HEK293 (cell line): ENCODE data around the gene JAML.

Experiments used
- CTCF ChIA-PET: fragments of 350-600 bp; formaldehyde crosslinking; extraction: SDS; loops from one replicate; lab custom pipeline; 2021; ENCODE audit warnings: antibody characterized with exemption; lab: Yijun Ruan, JAX
- POLR2A ChIA-PET: fragments of 300-600 bp; formaldehyde crosslinking; extraction: SDS; loops from one replicate; lab custom pipeline; 2020; ENCODE audit warnings: antibody characterized with exemption, inconsistent platforms; lab: Yijun Ruan, JAX
- H3K27ac ChIP-seq: fragments of 200-500 bp; sonication (Bioruptor generic); 2 replicates; pipeline ENCODE4 v1.5.1; 2014; ENCODE audit warnings: low read depth, low read length, control low read depth, inconsistent platforms; ENCODE audit errors: extremely low read depth
- H3K36me3 ChIP-seq, 2 experiments: fragments of 200-500 bp in 1 of 2; sonication (Bioruptor generic) in 1 of 2; 1 replicate in 1 of 2; 2 replicates in 1 of 2; pipeline ENCODE4 v1.5.1; 2014 to 2017; ENCODE audit warnings: inconsistent platforms in 2 of 2, low read length in 2 of 2; ENCODE audit not compliant: control insufficient read depth in 2 of 2, insufficient read depth in 1 of 2
- H3K4me1 ChIP-seq: fragments of 200-500 bp; sonication (Bioruptor generic); 2 replicates; pipeline ENCODE4 v1.5.1; 2014; ENCODE audit warnings: mild to moderate bottlenecking, low read length, inconsistent platforms; ENCODE audit not compliant: control insufficient read depth, insufficient read depth
- H3K4me3 ChIP-seq: 2 replicates; pipeline ENCODE4 v1.5.1; 2011; ENCODE audit warnings: low read depth, mild to moderate bottlenecking, control low read depth, low read length, moderate library complexity
- H3K9me3 ChIP-seq: fragments of 200-500 bp; sonication (Bioruptor generic); 2 replicates; pipeline ENCODE4 v1.5.1; 2014; ENCODE audit warnings: low read depth, low read length, inconsistent platforms; ENCODE audit not compliant: control insufficient read depth, insufficient read depth
- KLF1 ChIP-seq: fragments of 450-650 bp; formaldehyde crosslinking; IDR thresholded peaks from 2 replicates; pipeline ENCODE4 v1.5.1; 2016; ENCODE audit warnings: missing biosample characterization, missing genetic modification characterization
- SCRT2 ChIP-seq: fragments of 450-650 bp; formaldehyde crosslinking; IDR thresholded peaks from 2 replicates; pipeline ENCODE4 v1.5.1; 2016; ENCODE audit warnings: missing biosample characterization, missing genetic modification characterization
- YY2 ChIP-seq: fragments of 450-650 bp; formaldehyde crosslinking; IDR thresholded peaks from 2 replicates; pipeline ENCODE4 v1.5.1; 2016; ENCODE audit warnings: missing biosample characterization, missing genetic modification characterization
- ZBTB20 ChIP-seq: fragments of 450-650 bp; formaldehyde crosslinking; IDR thresholded peaks from 2 replicates; pipeline ENCODE4 v1.5.1; 2016; ENCODE audit warnings: missing biosample characterization, missing genetic modification characterization
- ZNF140 ChIP-seq: fragments of 450-650 bp; formaldehyde crosslinking; IDR thresholded peaks from 2 replicates; pipeline ENCODE4 v1.5.1; 2016; ENCODE audit warnings: missing biosample characterization, missing genetic modification characterization
- ZNF266 ChIP-seq: fragments of 450-650 bp; formaldehyde crosslinking; IDR thresholded peaks from 2 replicates; pipeline ENCODE4 v1.5.1; 2016; ENCODE audit warnings: missing biosample characterization, missing genetic modification characterization, low read depth
- ZNF530 ChIP-seq: fragments of 450-650 bp; formaldehyde crosslinking; IDR thresholded peaks from 2 replicates; pipeline ENCODE4 v1.5.1; 2016; ENCODE audit warnings: low read depth, missing biosample characterization, missing genetic modification characterization
- ZNF585B ChIP-seq: fragments of 450-650 bp; formaldehyde crosslinking; IDR thresholded peaks from 2 replicates; pipeline ENCODE4 v1.5.1; 2016; ENCODE audit warnings: missing biosample characterization, missing genetic modification characterization
- ZNF626 ChIP-seq: fragments of 450-650 bp; sonication (Bioruptor Pico); formaldehyde crosslinking; IDR thresholded peaks from 2 replicates; pipeline ENCODE4 v1.5.1; 2018; ENCODE audit warnings: missing biosample characterization, missing genetic modification characterization, inconsistent platforms
- ZNF837 ChIP-seq: fragments of 450-650 bp; formaldehyde crosslinking; IDR thresholded peaks from 2 replicates; pipeline ENCODE4 v1.5.1; 2016; ENCODE audit warnings: missing biosample characterization, missing genetic modification characterization
- TF ChIP-seq, protein P1 (sequence below): fragments of 450-650 bp; formaldehyde crosslinking; IDR thresholded peaks from 2 replicates; pipeline ENCODE4 v1.5.1; 2016; ENCODE audit warnings: missing biosample characterization, missing genetic modification characterization
- TF ChIP-seq, protein P2 (sequence below): fragments of 450-650 bp; formaldehyde crosslinking; IDR thresholded peaks from 2 replicates; pipeline ENCODE4 v1.5.1; 2016; ENCODE audit warnings: missing biosample characterization, missing genetic modification characterization
- TF ChIP-seq, protein P3 (sequence below): fragments of 450-650 bp; formaldehyde crosslinking; IDR thresholded peaks from 2 replicates; pipeline ENCODE4 v1.5.1; 2016; ENCODE audit warnings: missing biosample characterization, missing genetic modification characterization
- TF ChIP-seq, protein P4 (sequence below): fragments of 450-650 bp; formaldehyde crosslinking; IDR thresholded peaks from 2 replicates; pipeline ENCODE4 v1.5.1; 2017; ENCODE audit warnings: missing biosample characterization, missing genetic modification characterization
- TF ChIP-seq, protein P5 (sequence below): fragments of 450-650 bp; formaldehyde crosslinking; IDR thresholded peaks from 2 replicates; pipeline ENCODE4 v1.5.1; 2016; ENCODE audit warnings: missing biosample characterization, missing genetic modification characterization

The JAML gene

DNA sequence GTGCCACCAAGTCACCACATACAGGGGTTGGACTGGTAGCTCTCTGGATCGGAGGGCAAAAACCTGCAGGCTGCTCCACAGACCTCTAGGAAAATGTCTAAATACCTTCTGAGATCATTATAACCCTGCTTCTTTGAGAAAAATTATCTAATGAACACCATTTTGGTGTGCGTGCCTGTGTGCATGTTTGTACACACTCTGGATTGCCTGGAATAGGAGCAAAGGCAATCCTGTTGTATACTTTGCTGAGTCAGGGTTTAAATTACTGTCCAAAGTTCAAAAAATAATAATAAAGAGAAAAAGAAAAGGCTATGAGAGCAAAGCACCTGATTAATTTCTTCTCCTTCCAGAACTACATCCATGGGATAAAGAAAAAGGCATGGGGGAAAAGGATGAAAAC, 11.0 kb downstream of the JAML start (continued):
- TF ChIP-seq, protein P1, sequence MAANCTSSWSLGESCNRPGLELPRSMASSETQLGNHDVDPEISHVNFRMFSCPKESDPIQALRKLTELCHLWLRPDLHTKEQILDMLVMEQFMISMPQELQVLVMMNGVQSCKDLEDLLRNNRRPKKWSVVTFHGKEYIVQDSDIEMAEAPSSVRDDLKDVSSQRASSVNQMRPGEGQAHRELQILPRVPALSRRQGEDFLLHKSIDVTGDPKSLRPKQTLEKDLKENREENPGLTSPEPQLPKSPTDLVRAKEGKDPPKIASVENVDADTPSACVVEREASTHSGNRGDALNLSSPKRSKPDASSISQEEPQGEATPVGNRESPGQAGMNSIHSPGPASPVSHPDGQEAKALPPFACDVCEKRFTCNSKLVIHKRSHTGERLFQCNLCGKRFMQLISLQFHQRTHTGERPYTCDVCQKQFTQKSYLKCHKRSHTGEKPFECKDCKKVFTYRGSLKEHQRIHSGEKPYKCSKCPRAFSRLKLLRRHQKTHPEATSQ (tag by site-specific recombination) = no peak
- no peak for TF ChIP-seq ZNF837

DNA sequence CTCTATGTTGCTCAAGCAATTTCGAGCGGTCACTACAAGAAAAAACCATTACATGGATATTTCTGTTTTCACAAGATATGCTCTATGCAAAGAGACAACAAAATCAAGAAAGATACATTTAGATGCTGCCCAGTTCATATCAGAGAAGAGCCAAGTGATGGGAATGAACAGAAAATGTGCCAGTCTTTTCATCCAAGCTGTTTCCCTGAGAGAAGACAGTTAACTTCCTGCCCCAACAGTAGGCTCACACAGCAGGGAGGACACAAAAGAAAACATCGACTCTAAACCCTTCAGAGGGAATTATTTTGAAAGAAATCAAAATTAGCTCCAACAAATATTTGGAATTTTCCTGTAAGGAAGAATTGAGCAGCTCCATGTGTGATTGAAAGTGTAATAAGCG, 11.6 kb downstream of the JAML start:
- POLR2A ChIA-PET = no interaction called here
- no peaks in the 10 kb centered on the region for H3K4me1 ChIP-seq
- CTCF ChIA-PET = interaction anchor here (0.6 to 4.7 kb wide), 6 partner anchors 14 to 1392 kb away, joined by 3 to 30 read pairs (median 4); no protein-coding TSS in a partner anchor
- TF ChIP-seq ZNF530 (tag by site-specific recombination) (no peak), ZBTB20 (tag by site-specific recombination) (no peak), ZNF140 (tag by site-specific recombination) (no peak), SCRT2 (tag by site-specific recombination) (no peak), YY2 (tag by site-specific recombination) (no peak), KLF1 (tag by site-specific recombination) (no peak), ZNF626 (tag by site-specific recombination) (no peak), ZNF266 (tag by site-specific recombination) (no peak), ZNF585B (tag by site-specific recombination) (no peak)
- TF ChIP-seq, protein P2, sequence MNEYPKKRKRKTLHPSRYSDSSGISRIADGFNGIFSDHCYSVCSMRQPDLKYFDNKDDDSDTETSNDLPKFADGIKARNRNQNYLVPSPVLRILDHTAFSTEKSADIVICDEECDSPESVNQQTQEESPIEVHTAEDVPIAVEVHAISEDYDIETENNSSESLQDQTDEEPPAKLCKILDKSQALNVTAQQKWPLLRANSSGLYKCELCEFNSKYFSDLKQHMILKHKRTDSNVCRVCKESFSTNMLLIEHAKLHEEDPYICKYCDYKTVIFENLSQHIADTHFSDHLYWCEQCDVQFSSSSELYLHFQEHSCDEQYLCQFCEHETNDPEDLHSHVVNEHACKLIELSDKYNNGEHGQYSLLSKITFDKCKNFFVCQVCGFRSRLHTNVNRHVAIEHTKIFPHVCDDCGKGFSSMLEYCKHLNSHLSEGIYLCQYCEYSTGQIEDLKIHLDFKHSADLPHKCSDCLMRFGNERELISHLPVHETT (tag by site-specific recombination) = no peak
- TF ChIP-seq, protein P3, sequence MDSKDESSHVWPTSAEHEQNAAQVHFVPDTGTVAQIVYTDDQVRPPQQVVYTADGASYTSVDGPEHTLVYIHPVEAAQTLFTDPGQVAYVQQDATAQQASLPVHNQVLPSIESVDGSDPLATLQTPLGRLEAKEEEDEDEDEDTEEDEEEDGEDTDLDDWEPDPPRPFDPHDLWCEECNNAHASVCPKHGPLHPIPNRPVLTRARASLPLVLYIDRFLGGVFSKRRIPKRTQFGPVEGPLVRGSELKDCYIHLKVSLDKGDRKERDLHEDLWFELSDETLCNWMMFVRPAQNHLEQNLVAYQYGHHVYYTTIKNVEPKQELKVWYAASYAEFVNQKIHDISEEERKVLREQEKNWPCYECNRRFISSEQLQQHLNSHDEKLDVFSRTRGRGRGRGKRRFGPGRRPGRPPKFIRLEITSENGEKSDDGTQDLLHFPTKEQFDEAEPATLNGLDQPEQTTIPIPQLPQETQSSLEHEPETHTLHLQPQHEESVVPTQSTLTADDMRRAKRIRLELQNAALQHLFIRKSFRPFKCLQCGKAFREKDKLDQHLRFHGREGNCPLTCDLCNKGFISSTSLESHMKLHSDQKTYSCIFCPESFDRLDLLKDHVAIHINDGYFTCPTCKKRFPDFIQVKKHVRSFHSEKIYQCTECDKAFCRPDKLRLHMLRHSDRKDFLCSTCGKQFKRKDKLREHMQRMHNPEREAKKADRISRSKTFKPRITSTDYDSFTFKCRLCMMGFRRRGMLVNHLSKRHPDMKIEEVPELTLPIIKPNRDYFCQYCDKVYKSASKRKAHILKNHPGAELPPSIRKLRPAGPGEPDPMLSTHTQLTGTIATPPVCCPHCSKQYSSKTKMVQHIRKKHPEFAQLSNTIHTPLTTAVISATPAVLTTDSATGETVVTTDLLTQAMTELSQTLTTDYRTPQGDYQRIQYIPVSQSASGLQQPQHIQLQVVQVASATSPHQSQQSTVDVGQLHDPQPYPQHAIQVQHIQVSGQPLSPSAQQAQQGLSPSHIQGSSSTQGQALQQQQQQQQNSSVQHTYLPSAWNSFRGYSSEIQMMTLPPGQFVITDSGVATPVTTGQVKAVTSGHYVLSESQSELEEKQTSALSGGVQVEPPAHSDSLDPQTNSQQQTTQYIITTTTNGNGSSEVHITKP (tag by site-specific recombination) = no peak
- TF ChIP-seq, protein P4, sequence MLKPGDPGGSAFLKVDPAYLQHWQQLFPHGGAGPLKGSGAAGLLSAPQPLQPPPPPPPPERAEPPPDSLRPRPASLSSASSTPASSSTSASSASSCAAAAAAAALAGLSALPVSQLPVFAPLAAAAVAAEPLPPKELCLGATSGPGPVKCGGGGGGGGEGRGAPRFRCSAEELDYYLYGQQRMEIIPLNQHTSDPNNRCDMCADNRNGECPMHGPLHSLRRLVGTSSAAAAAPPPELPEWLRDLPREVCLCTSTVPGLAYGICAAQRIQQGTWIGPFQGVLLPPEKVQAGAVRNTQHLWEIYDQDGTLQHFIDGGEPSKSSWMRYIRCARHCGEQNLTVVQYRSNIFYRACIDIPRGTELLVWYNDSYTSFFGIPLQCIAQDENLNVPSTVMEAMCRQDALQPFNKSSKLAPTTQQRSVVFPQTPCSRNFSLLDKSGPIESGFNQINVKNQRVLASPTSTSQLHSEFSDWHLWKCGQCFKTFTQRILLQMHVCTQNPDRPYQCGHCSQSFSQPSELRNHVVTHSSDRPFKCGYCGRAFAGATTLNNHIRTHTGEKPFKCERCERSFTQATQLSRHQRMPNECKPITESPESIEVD = no peak
- TF ChIP-seq, protein P5, sequence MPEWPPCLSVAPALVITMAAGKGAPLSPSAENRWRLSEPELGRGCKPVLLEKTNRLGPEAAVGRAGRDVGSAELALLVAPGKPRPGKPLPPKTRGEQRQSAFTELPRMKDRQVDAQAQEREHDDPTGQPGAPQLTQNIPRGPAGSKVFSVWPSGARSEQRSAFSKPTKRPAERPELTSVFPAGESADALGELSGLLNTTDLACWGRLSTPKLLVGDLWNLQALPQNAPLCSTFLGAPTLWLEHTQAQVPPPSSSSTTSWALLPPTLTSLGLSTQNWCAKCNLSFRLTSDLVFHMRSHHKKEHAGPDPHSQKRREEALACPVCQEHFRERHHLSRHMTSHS (tag by site-specific recombination) = no peak
- H3K9me3 ChIP-seq = no peaks in the 10 kb centered on the region
- no peak overlapping the region for H3K27ac ChIP-seq
- no peak overlapping the region for H3K4me3 ChIP-seq
- H3K36me3 ChIP-seq = no peaks in the 10 kb centered on the region
